ENCODE results near the gene RAB27A.

DNA sequence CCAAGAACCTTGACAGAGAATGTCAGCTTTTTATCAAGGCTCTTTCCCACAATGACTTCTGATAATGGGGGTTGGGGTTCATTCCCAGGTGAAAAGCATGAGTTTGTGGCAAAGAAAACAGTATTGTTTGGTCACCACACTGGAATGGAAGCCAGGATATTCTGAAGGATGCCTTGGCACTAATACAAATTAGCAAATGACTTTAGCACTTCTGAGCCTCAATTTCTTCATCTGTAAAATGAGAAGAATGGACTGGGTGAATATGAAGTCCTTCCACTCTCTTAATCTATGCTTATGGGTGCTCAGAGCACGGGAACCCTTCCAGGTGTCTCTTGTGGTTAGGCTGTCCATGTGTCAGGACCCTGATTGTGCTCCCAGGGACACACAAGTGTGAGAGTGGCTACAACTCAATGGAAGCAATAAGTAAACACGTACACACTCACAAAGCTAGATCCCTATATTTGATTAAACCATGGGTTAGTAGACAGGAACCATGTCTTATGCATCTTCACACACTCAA lies 21.4 kb downstream of the RAB27A start:
- TF ChIP-seq POLR2A (IDR thresholded peaks at IDR 0.05; ENCODE audit: low read length) (no peak), GATA1 (IDR thresholded peaks at IDR 0.05; ENCODE audit: low read depth, low read length) (no peak)
